Heart right ventricle (tissue), 16 donors: ENCODE results near the gene ISCU. TPM values are rescaled to one million over a fixed set of nuclear protein-coding genes. Genes with fewer than 3 reads are reported as not detected.
"Not testable (repeated sequence)": the region's sequence is repeated elsewhere in the genome, so short reads cannot be mapped to it uniquely, and the experiment has no call there.

ENCODE experiments used
- ATAC-seq, 8 donors: fragments of 200-7000 bp; cut with Tn5 transposase; one replicate each; pipeline ENCODE4 v1.9.1; 2020; ENCODE audit warnings: mild to moderate bottlenecking in 8 of 8, moderate library complexity in 8 of 8, moderate number of reproducible peaks in 1 of 8
- DNase-seq, 2 donors: peaks; one replicate each; pipeline ENCODE4 v3.0.0-alpha.2; 2020
- H3K27ac ChIP-seq, 10 donors: fragments of 200-600 bp; sonication (generic) in 2 of 10; one replicate each; pipeline versions ENCODE4 v1.5.0 to v1.8.0; 2020 to 2022; ENCODE audit warnings: mild to moderate bottlenecking in 3 of 10
- H3K27me3 ChIP-seq, 7 donors: fragments of 200-600 bp; one replicate each; pipeline ENCODE4 v1.8.0; 2021 to 2022; ENCODE audit warnings: mild to moderate bottlenecking in 2 of 7
- H3K36me3 ChIP-seq, 9 donors: fragments of 200-600 bp; sonication (generic) in 1 of 9; one replicate each; pipeline versions ENCODE4 v1.5.0 to v1.8.0; 2020 to 2022; ENCODE audit warnings: mild to moderate bottlenecking in 2 of 9
- H3K4me1 ChIP-seq, 9 donors: fragments of 200-600 bp; sonication (generic) in 1 of 9; one replicate each; pipeline versions ENCODE4 v1.5.0 to v1.8.0; 2020 to 2022; ENCODE audit warnings: mild to moderate bottlenecking in 4 of 9
- H3K4me3 ChIP-seq, 10 donors: fragments of 200-600 bp; sonication (generic) in 2 of 10; one replicate each; pipeline versions ENCODE4 v1.5.0 to v1.8.0; 2020 to 2022; ENCODE audit warnings: mild to moderate bottlenecking in 7 of 10, moderate library complexity in 2 of 10
- H3K9me3 ChIP-seq, 11 donors: fragments of 200-600 bp in 10 of 11; sonication (generic) in 2 of 11; one replicate each; pipeline versions ENCODE4 v1.5.0 to v1.8.0; 2013 to 2022; ENCODE audit warnings: mild to moderate bottlenecking in 2 of 11, control low read depth in 1 of 11, moderate library complexity in 1 of 11
- CTCF ChIP-seq, 9 donors: fragments of 200-600 bp; sonication (generic) in 2 of 9; IDR thresholded peaks; one replicate each; pipeline versions ENCODE4 v1.5.0 to v1.8.0; 2021 to 2022; ENCODE audit warnings: antibody characterized with exemption in 9 of 9, mild to moderate bottlenecking in 5 of 9, moderate library complexity in 1 of 9
- WGBS, 2 donors: extraction: QIAGEN DNeasy Blood & Tissue Kit; methylation state at CpG; one replicate each; pipeline ENCODE4 v1.1.7; 2013; ENCODE audit warnings: inconsistent platforms in 1 of 2; 5-methylcytosine and 5-hydroxymethylcytosine counted together
- intact Hi-C, 10 donors: fragments of 100-400 bp; cut with DNase I; formaldehyde crosslinking; loops; one replicate each; pipeline versions ENCODE4 v1.11.1 to v1.14.2; 2022
- polyA plus RNA-seq, 2 donors: library from polyadenylated mRNA; stranded (reverse); fragments of 200-250 nt; gene quantifications; one replicate each; pipeline ENCODE4 v1.2.3, GENCODE V29; 2013
- total RNA-seq, 10 donors: library from RNA; stranded (reverse); fragmentation: NEBNext Ultra II Directional in 3 of 10; extraction: Animal tissue kit (Norgen Biotek cat#: 25700) in 3 of 10; gene quantifications; one replicate each; pipeline versions ENCODE4 v1.2.1 to v1.2.4, GENCODE V29; 2021 to 2023
- donor health status: Arrhythmogenic right ventricular cardiomyopathy.
- donor health status: ischemic (EF 13 %, LVEDD 7.1; RV severe dilation, severe dysfunction).
- donor health status: healthy with polysubstance abuse.
- donor health status: DM: no; HTN: yes; CAD: no.
- donor health status: DM: no; HTN: no; CAD: no.
- donor health status: ischemic (EF 25% LVEDD 6.9; RV normal size, moderate dysfunction).
- donor health status: ischemic (EF 25% LVEDD 5.7; RV mildly dilated, moderate dysfunction).
- donor health status: healthy.
- donor health status: DM: yes; HTN: yes; CAD: no.
- donor health status: Ischemic cardiomyopathy.
- donor health status: ischemic (EF 35%, LVEDD 5.7; RV mildly dilated, moderate dysfunction).
- donor health status: nonischemic (EF 11% LVEDD 7.7; RV severe dilation, severe dysfunction).
- donor health status: DM: yes; HTN: yes; CAD: no.
- donor health status: PGD.
- donor health status: ischemic (EF 29% LVEDD 5.4; RV normal size, mild dysfunction).
- donor health status: nonischemic (EF 23%, LVEDD 6.1; RV moderate dilation, normal function).

The ISCU gene
- total and polyA plus RNA-seq, 12 donors: 164 to 630 (median 516) TPM

DNA sequence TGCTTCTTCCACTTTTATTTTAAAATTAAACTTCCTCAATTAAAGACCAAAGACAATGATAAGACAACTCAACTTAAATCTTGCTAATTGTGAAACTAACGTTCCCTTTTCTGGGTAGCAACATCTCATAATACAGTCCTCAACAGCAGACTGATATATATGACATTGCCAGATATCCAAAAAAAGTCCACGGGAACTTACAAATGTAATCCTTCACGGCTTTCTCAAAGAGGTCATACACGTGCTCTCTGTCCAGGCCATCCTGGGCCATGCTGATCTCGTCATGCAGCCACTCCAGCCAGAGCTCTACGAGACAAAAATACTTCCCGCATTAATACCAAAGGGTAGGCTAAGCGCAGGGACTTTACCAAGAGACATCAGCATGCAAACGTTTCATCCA lies 14.7 kb upstream of the ISCU start:
- peak; percentile 43 to 87 (median 80) for ATAC-seq
- H3K36me3 ChIP-seq: peaks cover 0 to 66% (median 47%) of the 10 kb centered on the region in 9 donors
- 49 to 53% methylated on average over 9 of the region's 9 CpGs for WGBS, 2 donors
- no peak for DNase-seq
- H3K27ac ChIP-seq: peak overlapping the region in 3 of 10 donors; percentile 10 to 51 (median 42)
- no peak for TF ChIP-seq CTCF (IDR thresholded peaks at IDR 0.05)
- H3K4me1 ChIP-seq: peaks cover 0 to 52% (median 20%) of the 10 kb centered on the region in 9 donors
- no peak overlapping the region for H3K4me3 ChIP-seq
- intact Hi-C loops: no loop called here
- H3K27me3 ChIP-seq: no peaks in the 10 kb centered on the region
- no peaks in the 10 kb centered on the region for H3K9me3 ChIP-seq

DNA sequence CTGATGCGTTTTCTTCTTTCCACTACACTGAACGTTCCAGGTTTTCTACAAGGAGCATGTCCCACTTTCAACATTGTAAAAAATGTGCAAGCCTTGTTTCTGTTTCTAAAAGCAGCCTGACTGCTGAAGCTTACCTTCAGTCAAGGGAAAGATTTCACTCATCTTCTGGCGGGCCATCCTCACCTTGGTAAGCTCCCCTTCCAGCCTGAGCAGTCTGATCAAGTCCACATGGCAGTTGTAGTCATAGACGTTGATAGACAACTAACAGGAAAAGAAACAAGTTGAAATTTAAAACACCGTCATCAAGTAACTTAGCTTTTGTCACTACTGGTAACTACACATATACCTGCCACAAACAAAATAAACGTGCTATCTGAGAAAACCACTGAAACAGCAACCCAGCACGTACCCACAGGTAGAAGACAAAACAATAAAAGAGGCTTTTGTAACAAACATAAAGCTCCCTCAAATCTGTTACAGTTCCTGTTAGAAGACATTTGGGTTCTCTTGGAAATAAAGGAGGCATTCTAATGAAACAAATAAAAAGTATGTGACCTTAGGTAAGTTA lies 13.4 kb upstream of the ISCU start:
- no peak overlapping the region for H3K27ac ChIP-seq
- no peaks in the 10 kb centered on the region for H3K9me3 ChIP-seq
- no peak for TF ChIP-seq CTCF (IDR thresholded peaks at IDR 0.05)
- 65 to 69% methylated on average over 7 of the region's 7 CpGs for WGBS, 2 donors
- H3K27me3 ChIP-seq: no peaks in the 10 kb centered on the region
- H3K4me1 ChIP-seq: peaks cover 0 to 63% (median 24%) of the 10 kb centered on the region in 9 donors
- ATAC-seq (no peak), DNase-seq (no peak)
- intact Hi-C loops: no loop called here
- H3K36me3 ChIP-seq: peaks cover 0 to 55% (median 36%) of the 10 kb centered on the region in 9 donors
- H3K4me3 ChIP-seq: no peak overlapping the region

GRCh38 chr12:108551535-108551934 lies 10.9 kb upstream of the ISCU start:
- H3K27me3 ChIP-seq: no peaks in the 10 kb centered on the region
- DNase-seq (no peak), ATAC-seq (no peak)
- no peak overlapping the region for H3K4me3 ChIP-seq
- H3K4me1 ChIP-seq: peaks cover 0 to 75% (median 38%) of the 10 kb centered on the region in 9 donors
- H3K36me3 ChIP-seq: peaks cover 0 to 40% (median 17%) of the 10 kb centered on the region in 9 donors
- no peaks in the 10 kb centered on the region for H3K9me3 ChIP-seq
- 86 to 87% methylated on average over 5 of the region's 5 CpGs for WGBS, 2 donors
- no peak for TF ChIP-seq CTCF (IDR thresholded peaks at IDR 0.05)
- intact Hi-C loops: no loop called here
- no peak overlapping the region for H3K27ac ChIP-seq

- peaks cover 0 to 78% (median 42%) of the 10 kb centered on the region in 9 donors for H3K4me1 ChIP-seq
- no peak for TF ChIP-seq CTCF (IDR thresholded peaks at IDR 0.05)
- no peaks in the 10 kb centered on the region for H3K9me3 ChIP-seq
- DNase-seq: no peak
- peaks cover 0 to 36% (median 1%) of the 10 kb centered on the region in 9 donors for H3K36me3 ChIP-seq
- 90 to 93% methylated on average over 5 of the region's 5 CpGs for WGBS, 2 donors
- no peak for ATAC-seq
- intact Hi-C loops: no loop called here
- no peak overlapping the region for H3K4me3 ChIP-seq
- no peaks in the 10 kb centered on the region for H3K27me3 ChIP-seq
- H3K27ac ChIP-seq: no peak overlapping the region
Observed at GRCh38 chr12:108553799-108554198, 8.6 kb upstream of the ISCU start.

DNA sequence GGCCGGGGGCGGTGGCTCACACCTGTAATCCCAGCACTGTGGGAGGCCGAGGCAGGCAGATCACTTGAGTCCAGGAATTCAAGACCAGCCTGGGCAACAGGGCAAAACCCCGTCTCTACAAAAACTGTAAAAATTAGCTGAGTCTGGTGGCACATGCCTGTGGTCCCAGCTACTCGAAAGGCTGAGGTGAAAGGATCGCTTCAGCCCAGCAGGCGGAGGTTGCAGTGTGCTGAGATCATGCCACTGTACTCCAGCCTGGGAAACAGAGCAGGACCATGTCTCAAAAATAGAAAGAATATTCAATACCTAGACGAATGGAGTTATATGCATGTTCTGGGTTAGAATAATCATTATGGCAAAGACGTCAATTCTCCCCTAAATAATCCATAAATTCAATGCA lies 7.0 kb upstream of the ISCU start:
- Histone ChIP-seq H3K36me3 (peaks cover 0 to 33% (median 0%) of the 10 kb centered on the region in 9 donors), H3K4me1 (peaks cover 5 to 93% (median 58%) of the 10 kb centered on the region in 9 donors)
- H3K27ac ChIP-seq, ATAC-seq, intact Hi-C loops, DNase-seq, H3K27me3 ChIP-seq, H3K9me3 ChIP-seq, H3K4me3 ChIP-seq: not testable (repeated sequence)
- 86 to 87% methylated on average over 9 of the region's 9 CpGs for WGBS, 2 donors
